Astrocyte of the cerebellum (primary cell): ENCODE data around the gene LRSAM1.

Source experiments
- DNase-seq: peaks from one replicate; pipeline ENCODE4 v3.0.0-alpha.2; 2011; ENCODE audit warnings: low read depth
- H3K4me3 ChIP-seq: 2 replicates; pipeline ENCODE4 v1.5.1; 2011; ENCODE audit warnings: mild to moderate bottlenecking, low read depth, low read length, moderate library complexity
- CTCF ChIP-seq: IDR thresholded peaks from 2 replicates; pipeline ENCODE4 v1.5.1; 2012; ENCODE audit warnings: low read length, low read depth, moderate library complexity, mild to moderate bottlenecking; ENCODE audit errors: missing control alignments
- in situ Hi-C: cut with HindIII; loops from 2 replicates; pipeline ENCODE4 v1.10.0; 2017; ENCODE audit warnings: low sequenced_read_pairs

LRSAM1 gene

GRCh38 chr9:127447416-127448111, 3.7 kb upstream of the LRSAM1 start:
- no peak for TF ChIP-seq CTCF
- in situ Hi-C loops = no loop called here
- DNase-seq = no peak
- H3K4me3 ChIP-seq = no peak overlapping the region

- in situ Hi-C loops = no loop called here
- H3K4me3 ChIP-seq = peak overlapping the region; percentile 91
- no peak for TF ChIP-seq CTCF
- DNase-seq = no peak
These were observed 3.1 kb upstream of the LRSAM1 start for GRCh38 chr9:127448112-127448805.

- peak overlapping the region; percentile 91 for H3K4me3 ChIP-seq
- in situ Hi-C loops = no loop called here
- TF ChIP-seq CTCF = no peak
- DNase-seq = no peak
These were observed 1.9 kb upstream of the LRSAM1 start for GRCh38 chr9:127449332-127449966.

- peak overlapping the region; percentile 91 for H3K4me3 ChIP-seq
- no peak for DNase-seq
- no peak for TF ChIP-seq CTCF
- in situ Hi-C loops = no loop called here
These were observed 1.0 kb upstream of the LRSAM1 start for GRCh38 chr9:127450243-127450760.

GRCh38 chr9:127451608-127451857, 223 bp downstream of the LRSAM1 start:
- H3K4me3 ChIP-seq = peak overlapping the region; percentile 91
- no peak for TF ChIP-seq CTCF
- DNase-seq = no peak
- in situ Hi-C loops = no loop called here

GRCh38 chr9:127451858-127452656, 747 bp downstream of the LRSAM1 start:
- TF ChIP-seq CTCF = peak; percentile 11
- DNase-seq = no peak
- in situ Hi-C loops = no loop called here
- peak overlapping the region; percentile 91 for H3K4me3 ChIP-seq
